Lower lobe of right lung (tissue), 2 donors: ENCODE data around the gene HLTF. TPM values are rescaled to one million over a fixed set of nuclear protein-coding genes. Genes with fewer than 3 reads are reported as not detected.
A peak's percentile ranks its signal among the peaks of the same experiment; 100 is the strongest.

Experiments
- ATAC-seq, 2 donors: fragments of 200-7000 bp; cut with Tn5 transposase; one replicate each; pipeline ENCODE4 v1.9.1; 2020 to 2022; ENCODE audit warnings: mild to moderate bottlenecking in 2 of 2, moderate library complexity in 2 of 2
- DNase-seq: peaks from one replicate; pipeline ENCODE4 v3.0.0-alpha.2; 2020
- H3K27ac ChIP-seq: fragments of 200-600 bp; one replicate; pipeline ENCODE4 v1.8.0; 2022
- H3K27me3 ChIP-seq: fragments of 200-600 bp; one replicate; pipeline ENCODE4 v1.8.0; 2022; ENCODE audit warnings: low read depth
- H3K36me3 ChIP-seq: fragments of 200-600 bp; one replicate; pipeline ENCODE4 v1.8.0; 2022; ENCODE audit warnings: mild to moderate bottlenecking
- H3K4me1 ChIP-seq: fragments of 200-600 bp; one replicate; pipeline ENCODE4 v1.8.0; 2022
- H3K4me3 ChIP-seq: fragments of 200-600 bp; one replicate; pipeline ENCODE4 v1.8.0; 2022; ENCODE audit warnings: mild to moderate bottlenecking
- H3K9me3 ChIP-seq: fragments of 200-600 bp; one replicate; pipeline ENCODE4 v1.8.0; 2022
- intact Hi-C: fragments of 100-400 bp; cut with DNase I; formaldehyde crosslinking; loops from one replicate; pipeline ENCODE4 v1.11.0; 2022
- long read RNA-seq: library from polyadenylated mRNA; unstranded; transcript quantifications from one replicate; pipeline ENCODE4 v2.0.0, GENCODE V29; 2021
- total RNA-seq: library from RNA; stranded (reverse); fragmentation: NEBNext Ultra II Directional; extraction: Animal tissue kit (Norgen Biotek cat#: 25700); gene quantifications from one replicate; pipeline ENCODE4 v1.2.1, GENCODE V29; 2021
- TF ChIP-seq, protein P1 (sequence below): fragments of 200-600 bp; IDR thresholded peaks from one replicate; pipeline ENCODE4 v1.8.0; 2022; ENCODE audit warnings: antibody characterized with exemption, mild to moderate bottlenecking
- donor health status: DM: no; HTN: yes; CAD: no; lungs with severe emphysema.

Gene HLTF
- 18.5 TPM for total RNA-seq
- long read RNA-seq, full-length matches to known transcripts: 10 of 19 reads
- long read RNA-seq, partial matches to known transcripts: 5 of 19 reads
- long read RNA-seq, other reads (novel, unspliced or antisense): 4 of 19 reads

DNA sequence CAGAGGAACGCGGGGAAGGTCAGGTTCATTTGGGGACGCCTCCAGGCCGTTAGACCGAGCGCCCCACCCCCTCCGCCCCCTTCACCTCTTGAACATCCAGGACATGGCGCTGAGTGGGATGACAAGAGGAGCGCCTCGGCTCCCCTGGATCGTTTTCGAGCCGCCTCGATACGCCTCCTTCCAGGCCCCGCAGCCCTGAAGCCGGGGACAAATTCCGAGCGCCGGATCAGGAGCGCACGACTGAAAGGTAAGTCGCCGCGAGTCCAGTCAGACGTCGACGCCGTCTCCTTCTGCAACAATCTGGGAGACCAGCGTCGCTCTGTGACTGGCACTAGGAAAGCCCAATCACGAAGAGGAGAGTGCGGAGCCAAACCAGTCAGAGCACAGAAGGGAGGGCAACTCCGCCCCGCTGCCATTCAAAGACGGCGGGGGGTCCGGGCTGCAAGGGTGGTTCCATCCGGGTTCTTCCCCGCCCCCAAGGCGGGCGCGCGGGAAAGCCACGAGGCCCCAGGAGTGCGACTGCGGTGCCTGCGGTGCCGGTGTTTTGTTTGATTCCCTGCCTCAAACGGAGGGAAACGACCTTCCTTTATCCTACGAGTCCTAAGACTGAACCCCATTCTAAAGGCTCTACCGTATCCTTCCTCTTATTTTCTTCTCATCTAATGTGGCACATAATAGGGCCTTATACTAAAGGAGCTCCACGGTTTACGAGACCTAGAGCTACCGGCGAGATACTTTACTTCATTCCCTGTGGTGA lies at the start of gene HLTF:
HLTF (minus strand) TSS at position 302 of the 757 bp plus-strand sequence; CDS start at position 105, 197 bp downstream.
- intact Hi-C loops: no loop called here
- TF ChIP-seq, protein P1, sequence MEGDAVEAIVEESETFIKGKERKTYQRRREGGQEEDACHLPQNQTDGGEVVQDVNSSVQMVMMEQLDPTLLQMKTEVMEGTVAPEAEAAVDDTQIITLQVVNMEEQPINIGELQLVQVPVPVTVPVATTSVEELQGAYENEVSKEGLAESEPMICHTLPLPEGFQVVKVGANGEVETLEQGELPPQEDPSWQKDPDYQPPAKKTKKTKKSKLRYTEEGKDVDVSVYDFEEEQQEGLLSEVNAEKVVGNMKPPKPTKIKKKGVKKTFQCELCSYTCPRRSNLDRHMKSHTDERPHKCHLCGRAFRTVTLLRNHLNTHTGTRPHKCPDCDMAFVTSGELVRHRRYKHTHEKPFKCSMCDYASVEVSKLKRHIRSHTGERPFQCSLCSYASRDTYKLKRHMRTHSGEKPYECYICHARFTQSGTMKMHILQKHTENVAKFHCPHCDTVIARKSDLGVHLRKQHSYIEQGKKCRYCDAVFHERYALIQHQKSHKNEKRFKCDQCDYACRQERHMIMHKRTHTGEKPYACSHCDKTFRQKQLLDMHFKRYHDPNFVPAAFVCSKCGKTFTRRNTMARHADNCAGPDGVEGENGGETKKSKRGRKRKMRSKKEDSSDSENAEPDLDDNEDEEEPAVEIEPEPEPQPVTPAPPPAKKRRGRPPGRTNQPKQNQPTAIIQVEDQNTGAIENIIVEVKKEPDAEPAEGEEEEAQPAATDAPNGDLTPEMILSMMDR: no peak
- Histone ChIP-seq H3K36me3 (no peaks in the 10 kb centered on the region), H3K9me3 (no peaks in the 10 kb centered on the region), H3K4me3 (peak within 1 kb of the TSS; percentile 69), H3K4me1 (peaks cover 10% of the 10 kb centered on the region), H3K27me3 (no peaks in the 10 kb centered on the region), H3K27ac (peak within 1 kb of the TSS; percentile 59)
- peak; percentile 94 for DNase-seq
- peak; percentile 99 to 100 for ATAC-seq

DNA sequence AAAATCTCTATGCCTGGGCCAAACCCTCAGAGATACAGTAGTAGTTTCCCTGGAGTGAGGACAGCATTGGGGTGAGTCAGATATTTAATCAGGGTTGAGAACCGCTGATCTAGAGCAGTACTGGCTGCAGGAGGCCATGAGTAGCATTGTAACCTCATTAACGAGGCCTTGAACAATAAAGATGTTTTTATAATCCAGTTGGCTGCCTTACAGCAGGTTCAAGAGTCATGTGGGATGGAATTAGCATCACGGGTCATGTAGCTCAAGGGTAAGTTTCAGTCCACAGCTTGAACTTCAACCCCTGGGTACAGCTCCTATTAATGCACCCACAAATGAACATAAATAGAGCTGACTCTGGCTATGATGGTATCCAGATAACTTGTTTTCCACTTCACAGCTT lies 48.2 kb upstream of the HLTF start:
- intact Hi-C loops: no loop called here
- H3K36me3 ChIP-seq: no peaks in the 10 kb centered on the region
- TF ChIP-seq, protein P1: no peak
- H3K4me3 ChIP-seq: no peak overlapping the region
- H3K4me1 ChIP-seq: peaks cover 25% of the 10 kb centered on the region
- no peak for DNase-seq
- no peak overlapping the region for H3K27ac ChIP-seq
- no peak for ATAC-seq
- no peaks in the 10 kb centered on the region for H3K27me3 ChIP-seq
- H3K9me3 ChIP-seq: no peaks in the 10 kb centered on the region

DNA sequence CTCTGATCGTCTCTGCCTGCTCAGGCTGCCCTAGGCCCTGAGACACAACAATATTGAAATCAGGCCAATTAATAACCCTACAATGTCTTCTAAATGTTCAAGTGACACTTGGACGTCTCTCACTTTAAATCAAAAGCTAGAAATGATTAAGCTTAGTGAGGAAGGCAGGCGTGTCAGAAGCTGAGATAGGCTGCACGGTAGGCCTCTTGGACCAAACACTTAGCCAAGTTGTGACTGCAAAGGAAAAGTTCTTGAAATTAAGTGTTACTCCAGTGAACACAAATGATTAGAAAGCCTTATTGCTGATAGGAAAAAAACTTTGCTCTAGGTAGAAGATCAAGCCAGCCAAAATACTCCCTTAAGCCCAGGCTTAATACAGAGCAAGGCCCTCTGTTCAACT lies 45.3 kb upstream of the HLTF start:
- no peaks in the 10 kb centered on the region for H3K9me3 ChIP-seq
- H3K27me3 ChIP-seq: no peaks in the 10 kb centered on the region
- no peaks in the 10 kb centered on the region for H3K36me3 ChIP-seq
- H3K4me3 ChIP-seq: peak overlapping the region; percentile 97
- TF ChIP-seq, protein P1: no peak
- ATAC-seq (peak in 1 of 2 donors; percentile 31), DNase-seq (no peak)
- intact Hi-C loops: no loop called here
- peaks cover 37% of the 10 kb centered on the region for H3K4me1 ChIP-seq
- peak overlapping the region; percentile 33 for H3K27ac ChIP-seq

GRCh38 chr3:149129326-149130205 lies 43.2 kb upstream of the HLTF start, which contains the start of gene HPS3:
TSS of gene HPS3 (plus strand) at chr3:149129638. CDS start at chr3:149129724, 86 bp downstream.
- TF ChIP-seq, protein P1: peak; percentile 14
- H3K27ac ChIP-seq: peak within 1 kb of the TSS; percentile 96
- intact Hi-C loops: no loop called here
- H3K4me3 ChIP-seq: peak within 1 kb of the TSS; percentile 97
- H3K4me1 ChIP-seq: peaks cover 37% of the 10 kb centered on the region
- ATAC-seq: peak; percentile 99
- peak; percentile 98 for DNase-seq
- H3K27me3 ChIP-seq: no peaks in the 10 kb centered on the region
- H3K9me3 ChIP-seq: no peaks in the 10 kb centered on the region
- no peaks in the 10 kb centered on the region for H3K36me3 ChIP-seq

- intact Hi-C loops: no loop called here
- ATAC-seq (no peak), DNase-seq (no peak)
- H3K36me3 ChIP-seq: no peaks in the 10 kb centered on the region
- H3K4me3 ChIP-seq: peak overlapping the region; percentile 97
- peak overlapping the region; percentile 96 for H3K27ac ChIP-seq
- H3K9me3 ChIP-seq: no peaks in the 10 kb centered on the region
- H3K27me3 ChIP-seq: no peaks in the 10 kb centered on the region
- TF ChIP-seq, protein P1: no peak
- peaks cover 37% of the 10 kb centered on the region for H3K4me1 ChIP-seq
These were observed 42.5 kb upstream of the HLTF start for GRCh38 chr3:149128821-149129220.
